A549 (cell line): ENCODE measurements around the gene TNFAIP3. TPM values are rescaled to one million over a fixed set of nuclear protein-coding genes. Genes with fewer than 3 reads are reported as not detected.

Experiments
- ATAC-seq, 2 experiments: fragments of 200-7000 bp in 1 of 2; fragments of >200 bp in 1 of 2; cut with Nextera tagmentation in 1 of 2; cut with Tn5 transposase in 1 of 2; 3 replicates each; pipeline versions ENCODE4 v1.8.0 to v1.9.1; 2018 to 2020; ENCODE audit warnings: mild to moderate bottlenecking in 1 of 2, moderate library complexity in 1 of 2
- CTCF ChIA-PET: fragments of 300-600 bp; sonication (Branson Sonifier 250); formaldehyde crosslinking; extraction: SDS; loops from one replicate; lab custom pipeline; 2021; ENCODE audit warnings: antibody characterized with exemption, inconsistent platforms; lab: Yijun Ruan, JAX
- POLR2A ChIA-PET: fragments of 350-600 bp; formaldehyde crosslinking; extraction: SDS; loops from one replicate; lab custom pipeline; 2021; ENCODE audit warnings: antibody characterized with exemption, inconsistent platforms; lab: Yijun Ruan, JAX
- DNase-seq, 2 experiments: peaks; one replicate each; pipeline versions ENCODE4 v3.0.0 to v3.0.0-alpha.2; 2011 to 2016; ENCODE audit warnings: low read depth in 1 of 2, low spot score in 1 of 2
- FAIRE-seq: peaks from 2 replicates; lab custom pipeline; 2011; peaks lifted over from hg19 to GRCh38; lab: Jason Lieb, UNC
- H3K27ac ChIP-seq, 2 experiments: fragments of >200 bp; sonication (Bioruptor Twin); formaldehyde crosslinking; 3 replicates each; pipeline ENCODE4 v1.5.1; 2016 to 2017
- H3K4me1 ChIP-seq: fragments of >200 bp; sonication (Bioruptor Twin); formaldehyde crosslinking; 3 replicates; pipeline ENCODE4 v1.6.1; 2016
- H3K4me2 ChIP-seq: fragments of >200 bp; sonication (Bioruptor Twin); formaldehyde crosslinking; 3 replicates; pipeline ENCODE4 v1.6.1; 2016
- H3K4me3 ChIP-seq: fragments of >200 bp; sonication (Bioruptor Twin); formaldehyde crosslinking; 3 replicates; pipeline ENCODE4 v1.5.1; 2016
- H3K9me3 ChIP-seq: fragments of >200 bp; sonication (Bioruptor Twin); formaldehyde crosslinking; 3 replicates; pipeline ENCODE4 v1.6.1; 2016
- CBX8 ChIP-seq: fragments of 200-600 bp; sonication (generic); IDR thresholded peaks from 2 replicates; pipeline ENCODE4 v1.6.1; 2016
- CEBPB ChIP-seq, 2 experiments: fragments of >200 bp in 1 of 2; sonication (Bioruptor Twin) in 1 of 2; formaldehyde crosslinking in 1 of 2; IDR thresholded peaks; 2 replicates each; pipeline ENCODE4 v1.6.1; 2012 to 2016
- EHF ChIP-seq: fragments of 250-450 bp; sonication (Bioruptor Pico); IDR thresholded peaks from 2 replicates; pipeline ENCODE4 v1.5.0; 2020; ENCODE audit warnings: mild to moderate bottlenecking
- EHMT2 ChIP-seq: fragments of 200-600 bp; sonication (generic); IDR thresholded peaks from 2 replicates; pipeline ENCODE4 v1.6.1; 2016; ENCODE audit warnings: antibody characterized with exemption, low read depth, mild to moderate bottlenecking, moderate library complexity
- GATA3 ChIP-seq: IDR thresholded peaks from 2 replicates; pipeline ENCODE4 v1.6.1; 2012; ENCODE audit warnings: borderline replicate concordance
- HEYL ChIP-seq: fragments of 250-450 bp; sonication (Bioruptor Pico); IDR thresholded peaks from 2 replicates; pipeline ENCODE4 v1.8.0; 2021; ENCODE audit warnings: mild to moderate bottlenecking, moderate library complexity
- HOXB13 ChIP-seq: fragments of 250-450 bp; sonication (Bioruptor Pico); IDR thresholded peaks from 2 replicates; pipeline ENCODE4 v1.5.0; 2020; ENCODE audit warnings: low read depth, mild to moderate bottlenecking, moderate library complexity
- JUNB ChIP-seq: fragments of >200 bp; sonication (Bioruptor Twin); formaldehyde crosslinking; IDR thresholded peaks from 2 replicates; pipeline ENCODE4 v1.6.1; 2016
- MAFK ChIP-seq: fragments of 450-650 bp; IDR thresholded peaks from 2 replicates; pipeline ENCODE4 v1.6.1; 2014; ENCODE audit not compliant: partially characterized antibody
- MYC ChIP-seq: IDR thresholded peaks from 2 replicates; pipeline ENCODE4 v1.6.1; 2012; ENCODE audit warnings: mild to moderate bottlenecking, inconsistent platforms, low read length, improper control_type of control experiment, borderline replicate concordance
- NPAS2 ChIP-seq: fragments of 250-450 bp; sonication (Bioruptor Pico); IDR thresholded peaks from 2 replicates; pipeline ENCODE4 v1.8.0; 2022; ENCODE audit warnings: mild to moderate bottlenecking, moderate library complexity, borderline replicate concordance
- POLR2A ChIP-seq: IDR thresholded peaks from 2 replicates; pipeline ENCODE4 v1.6.1; 2012; ENCODE audit warnings: mild to moderate bottlenecking, low read length
- POLR2AphosphoS2 ChIP-seq: conservative IDR thresholded peaks from 2 replicates; pipeline ENCODE4 v1.6.1; 2012; ENCODE audit warnings: low read length, improper control_type of control experiment, inconsistent platforms
- TP53 ChIP-seq: fragments of 250-450 bp; sonication (Bioruptor Pico); IDR thresholded peaks from 2 replicates; pipeline ENCODE4 v1.5.0; 2021; ENCODE audit warnings: mild to moderate bottlenecking, moderate library complexity
- ZC3H11A ChIP-seq: fragments of 450-650 bp; IDR thresholded peaks from 2 replicates; pipeline ENCODE4 v1.6.1; 2014; ENCODE audit warnings: antibody characterized with exemption, mild to moderate bottlenecking
- ZNF302 ChIP-seq: fragments of 250-450 bp; sonication (Bioruptor Pico); IDR thresholded peaks from 2 replicates; pipeline ENCODE4 v1.9.0; 2021; ENCODE audit warnings: inconsistent platforms, mild to moderate bottlenecking, moderate library complexity
- WGBS: methylation state at CpG from one replicate; pipeline ENCODE4 v1.1.6; 2017; ENCODE audit errors: missing lambda C conversion rate; 5-methylcytosine and 5-hydroxymethylcytosine counted together
- polyA plus RNA-seq, 4 experiments: library from polyadenylated mRNA; depleted of rRNA in 3 of 4; stranded (reverse); fragments of >200 nt; fragmentation: RNase III in 1 of 4; extraction: RNeasy Plus Mini Kit Qiagen cat#74134 plus additional on column Dnase treatment in 1 of 4; gene quantifications; 2 replicates in 3 of 4; 3 replicates in 1 of 4; pipeline ENCODE4 v1.2.3, GENCODE V29; 2011 to 2017
- TF ChIP-seq, protein P1 (sequence below): fragments of 250-450 bp; sonication (Bioruptor Pico); IDR thresholded peaks from 2 replicates; pipeline ENCODE4 v1.5.0; 2021; ENCODE audit warnings: mild to moderate bottlenecking, moderate library complexity, borderline replicate concordance
- TF ChIP-seq, protein P2 (sequence below): IDR thresholded peaks from 2 replicates; pipeline ENCODE4 v1.6.1; 2012
- TF ChIP-seq, protein P3 (sequence below): fragments of 200-600 bp; sonication (generic); IDR thresholded peaks from 2 replicates; pipeline ENCODE4 v1.6.1; 2016; ENCODE audit warnings: antibody characterized with exemption, mild to moderate bottlenecking, moderate library complexity
- TF ChIP-seq, protein P4 (sequence below): fragments of 150-350 bp; IDR thresholded peaks from 2 replicates; pipeline ENCODE4 v1.6.1; 2014; ENCODE audit warnings: low read depth, mild to moderate bottlenecking, low read length

Gene TNFAIP3
- polyA plus RNA-seq, 2 of the 4 experiments (the other 2 are of a cell fraction): 2.7 to 8.5 TPM

DNA sequence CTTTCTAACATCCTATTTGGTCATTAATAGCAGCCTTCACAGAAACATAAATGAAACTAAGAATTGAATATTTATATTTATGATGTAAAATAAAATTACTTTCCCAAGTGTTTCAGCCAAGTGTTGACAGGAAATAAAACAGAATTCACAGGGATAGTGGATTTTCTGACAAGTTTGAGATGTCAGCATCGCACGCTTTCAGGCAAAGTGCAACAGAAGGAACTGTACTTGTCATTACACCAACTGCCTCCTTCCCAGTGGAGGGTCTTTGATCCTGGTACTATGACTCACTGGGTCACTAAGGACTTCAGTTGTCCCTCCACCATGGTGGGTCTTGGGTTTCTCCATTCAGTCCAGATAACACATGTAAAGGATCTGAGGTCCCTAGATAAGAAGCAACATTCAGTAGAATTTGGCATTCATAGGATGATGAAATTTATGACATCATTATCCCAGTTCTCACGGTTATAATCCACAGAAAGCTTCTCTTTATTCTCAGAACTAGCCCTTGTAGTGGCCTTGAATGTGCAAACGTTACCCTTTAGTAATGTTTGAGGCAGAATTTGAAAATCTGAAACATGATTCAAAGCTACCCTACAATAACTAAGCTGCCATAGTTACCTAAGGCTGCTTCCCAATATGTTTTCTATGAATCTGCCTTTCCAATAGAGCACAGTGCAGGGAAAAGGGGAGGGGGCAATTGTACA, 3.8 kb upstream of the TNFAIP3 start:
- Histone ChIP-seq H3K9me3 (no peaks in the 10 kb centered on the region), H3K4me1 (peaks cover 5% of the 10 kb centered on the region), H3K4me3 (no peak overlapping the region), H3K27ac (no peak overlapping the region), H3K4me2 (no peak overlapping the region)
- WGBS: 62% methylated on average over 4 of the region's 4 CpGs
- DNase-seq (no peak), FAIRE-seq (no peak), ATAC-seq (no peak)
- CTCF ChIA-PET: no interaction called here
- TF ChIP-seq HEYL (CRISPR knock-in tag) (no peak), CBX8 (no peak), MYC (no peak), MAFK (no peak), NPAS2 (CRISPR knock-in tag) (no peak), POLR2A (no peak), ZC3H11A (no peak), TP53 (CRISPR knock-in tag) (no peak), ZNF302 (no peak), GATA3 (no peak), JUNB (no peak), EHF (no peak), POLR2AphosphoS2 (no peak), CEBPB (IDR thresholded peaks at IDR 0.05) (no peak), EHMT2 (no peak), HOXB13 (CRISPR knock-in tag) (no peak)
- TF ChIP-seq, protein P1, sequence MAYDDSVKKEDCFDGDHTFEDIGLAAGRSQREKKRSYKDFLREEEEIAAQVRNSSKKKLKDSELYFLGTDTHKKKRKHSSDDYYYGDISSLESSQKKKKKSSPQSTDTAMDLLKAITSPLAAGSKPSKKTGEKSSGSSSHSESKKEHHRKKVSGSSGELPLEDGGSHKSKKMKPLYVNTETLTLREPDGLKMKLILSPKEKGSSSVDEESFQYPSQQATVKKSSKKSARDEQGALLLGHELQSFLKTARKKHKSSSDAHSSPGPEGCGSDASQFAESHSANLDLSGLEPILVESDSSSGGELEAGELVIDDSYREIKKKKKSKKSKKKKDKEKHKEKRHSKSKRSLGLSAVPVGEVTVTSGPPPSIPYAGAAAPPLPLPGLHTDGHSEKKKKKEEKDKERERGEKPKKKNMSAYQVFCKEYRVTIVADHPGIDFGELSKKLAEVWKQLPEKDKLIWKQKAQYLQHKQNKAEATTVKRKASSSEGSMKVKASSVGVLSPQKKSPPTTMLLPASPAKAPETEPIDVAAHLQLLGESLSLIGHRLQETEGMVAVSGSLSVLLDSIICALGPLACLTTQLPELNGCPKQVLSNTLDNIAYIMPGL (CRISPR knock-in tag): no peak
- TF ChIP-seq, protein P2, sequence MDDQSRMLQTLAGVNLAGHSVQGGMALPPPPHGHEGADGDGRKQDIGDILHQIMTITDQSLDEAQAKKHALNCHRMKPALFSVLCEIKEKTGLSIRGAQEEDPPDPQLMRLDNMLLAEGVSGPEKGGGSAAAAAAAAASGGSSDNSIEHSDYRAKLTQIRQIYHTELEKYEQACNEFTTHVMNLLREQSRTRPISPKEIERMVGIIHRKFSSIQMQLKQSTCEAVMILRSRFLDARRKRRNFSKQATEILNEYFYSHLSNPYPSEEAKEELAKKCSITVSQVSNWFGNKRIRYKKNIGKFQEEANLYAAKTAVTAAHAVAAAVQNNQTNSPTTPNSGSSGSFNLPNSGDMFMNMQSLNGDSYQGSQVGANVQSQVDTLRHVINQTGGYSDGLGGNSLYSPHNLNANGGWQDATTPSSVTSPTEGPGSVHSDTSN: no peak
- TF ChIP-seq, protein P3, sequence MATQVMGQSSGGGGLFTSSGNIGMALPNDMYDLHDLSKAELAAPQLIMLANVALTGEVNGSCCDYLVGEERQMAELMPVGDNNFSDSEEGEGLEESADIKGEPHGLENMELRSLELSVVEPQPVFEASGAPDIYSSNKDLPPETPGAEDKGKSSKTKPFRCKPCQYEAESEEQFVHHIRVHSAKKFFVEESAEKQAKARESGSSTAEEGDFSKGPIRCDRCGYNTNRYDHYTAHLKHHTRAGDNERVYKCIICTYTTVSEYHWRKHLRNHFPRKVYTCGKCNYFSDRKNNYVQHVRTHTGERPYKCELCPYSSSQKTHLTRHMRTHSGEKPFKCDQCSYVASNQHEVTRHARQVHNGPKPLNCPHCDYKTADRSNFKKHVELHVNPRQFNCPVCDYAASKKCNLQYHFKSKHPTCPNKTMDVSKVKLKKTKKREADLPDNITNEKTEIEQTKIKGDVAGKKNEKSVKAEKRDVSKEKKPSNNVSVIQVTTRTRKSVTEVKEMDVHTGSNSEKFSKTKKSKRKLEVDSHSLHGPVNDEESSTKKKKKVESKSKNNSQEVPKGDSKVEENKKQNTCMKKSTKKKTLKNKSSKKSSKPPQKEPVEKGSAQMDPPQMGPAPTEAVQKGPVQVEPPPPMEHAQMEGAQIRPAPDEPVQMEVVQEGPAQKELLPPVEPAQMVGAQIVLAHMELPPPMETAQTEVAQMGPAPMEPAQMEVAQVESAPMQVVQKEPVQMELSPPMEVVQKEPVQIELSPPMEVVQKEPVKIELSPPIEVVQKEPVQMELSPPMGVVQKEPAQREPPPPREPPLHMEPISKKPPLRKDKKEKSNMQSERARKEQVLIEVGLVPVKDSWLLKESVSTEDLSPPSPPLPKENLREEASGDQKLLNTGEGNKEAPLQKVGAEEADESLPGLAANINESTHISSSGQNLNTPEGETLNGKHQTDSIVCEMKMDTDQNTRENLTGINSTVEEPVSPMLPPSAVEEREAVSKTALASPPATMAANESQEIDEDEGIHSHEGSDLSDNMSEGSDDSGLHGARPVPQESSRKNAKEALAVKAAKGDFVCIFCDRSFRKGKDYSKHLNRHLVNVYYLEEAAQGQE: no peak
- TF ChIP-seq, protein P4, sequence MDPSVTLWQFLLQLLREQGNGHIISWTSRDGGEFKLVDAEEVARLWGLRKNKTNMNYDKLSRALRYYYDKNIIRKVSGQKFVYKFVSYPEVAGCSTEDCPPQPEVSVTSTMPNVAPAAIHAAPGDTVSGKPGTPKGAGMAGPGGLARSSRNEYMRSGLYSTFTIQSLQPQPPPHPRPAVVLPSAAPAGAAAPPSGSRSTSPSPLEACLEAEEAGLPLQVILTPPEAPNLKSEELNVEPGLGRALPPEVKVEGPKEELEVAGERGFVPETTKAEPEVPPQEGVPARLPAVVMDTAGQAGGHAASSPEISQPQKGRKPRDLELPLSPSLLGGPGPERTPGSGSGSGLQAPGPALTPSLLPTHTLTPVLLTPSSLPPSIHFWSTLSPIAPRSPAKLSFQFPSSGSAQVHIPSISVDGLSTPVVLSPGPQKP: no peak
- POLR2A ChIA-PET: no interaction called here
